ENCODE measurements around the gene CBARP.
"Not testable (repeated sequence)": the region's sequence is repeated elsewhere in the genome, so short reads cannot be mapped to it uniquely, and the experiment has no call there.

CBARP gene

GRCh38 chr19:1251330-1252220, 13.8 kb upstream of the CBARP start:
- peak; percentile 65 for DNase-seq

GRCh38 chr19:1250437-1251260, 12.8 kb upstream of the CBARP start:
- DNase-seq = no peak

GRCh38 chr19:1249990-1250436, 12.2 kb upstream of the CBARP start:
- DNase-seq = no peak

- peak; percentile 92 for DNase-seq
Observed at GRCh38 chr19:1249298-1249989, 11.6 kb upstream of the CBARP start.

GRCh38 chr19:1248786-1249297, 11.0 kb upstream of the CBARP start:
- DNase-seq = peak; percentile 81

GRCh38 chr19:1248139-1248785, 10.5 kb upstream of the CBARP start, which contains the start of gene MIDN:
Gene MIDN, plus strand, starts transcription at chr19:1248583. Its CDS starts 1,714 bp downstream, at chr19:1250297.
- peak; percentile 59 for DNase-seq

- no peak for DNase-seq
Observed at GRCh38 chr19:1247748-1248138, 9.9 kb upstream of the CBARP start.

GRCh38 chr19:1246265-1247087, 8.7 kb upstream of the CBARP start:
- not testable (repeated sequence) for DNase-seq

- DNase-seq = no peak
Observed at GRCh38 chr19:1245494-1246264, 7.9 kb upstream of the CBARP start.

- DNase-seq = no peak
Observed at GRCh38 chr19:1244693-1245451, 7.1 kb upstream of the CBARP start.

- DNase-seq = peak; percentile 85
Observed at GRCh38 chr19:1243768-1244692, 6.2 kb upstream of the CBARP start.

GRCh38 chr19:1241417-1242095, 3.8 kb upstream of the CBARP start, which contains the start of gene ATP5F1D:
Gene ATP5F1D, plus strand, starts transcription at chr19:1241751. Its CDS starts 100 bp downstream, at chr19:1241851.
- DNase-seq = peak; percentile 92

- DNase-seq = no peak
Observed at GRCh38 chr19:1240925-1241324, 3.1 kb upstream of the CBARP start.

- DNase-seq = peak; percentile 91
Observed at GRCh38 chr19:1239796-1240737, 2.3 kb upstream of the CBARP start.

- no peak for DNase-seq
Observed at GRCh38 chr19:1239420-1239795, 1.6 kb upstream of the CBARP start.

Data from stimulated activated CD4-positive, alpha-beta T cell treated with anti-CD3 and anti-CD28 coated beads, Interleukin-4, amount 100 ng/mL, for 24 hours (primary cell).